NCI-H1930 (cell line): ENCODE measurements around the gene FAM136A.
"Not testable (repeated sequence)": the region's sequence is repeated elsewhere in the genome, so short reads cannot be mapped to it uniquely, and the experiment has no call there.

Source experiments
- DNase-seq, 2 experiments: peaks; one replicate each; lab custom pipeline; 2025; lab: John Stamatoyannopoulos, UW

The FAM136A gene

DNA sequence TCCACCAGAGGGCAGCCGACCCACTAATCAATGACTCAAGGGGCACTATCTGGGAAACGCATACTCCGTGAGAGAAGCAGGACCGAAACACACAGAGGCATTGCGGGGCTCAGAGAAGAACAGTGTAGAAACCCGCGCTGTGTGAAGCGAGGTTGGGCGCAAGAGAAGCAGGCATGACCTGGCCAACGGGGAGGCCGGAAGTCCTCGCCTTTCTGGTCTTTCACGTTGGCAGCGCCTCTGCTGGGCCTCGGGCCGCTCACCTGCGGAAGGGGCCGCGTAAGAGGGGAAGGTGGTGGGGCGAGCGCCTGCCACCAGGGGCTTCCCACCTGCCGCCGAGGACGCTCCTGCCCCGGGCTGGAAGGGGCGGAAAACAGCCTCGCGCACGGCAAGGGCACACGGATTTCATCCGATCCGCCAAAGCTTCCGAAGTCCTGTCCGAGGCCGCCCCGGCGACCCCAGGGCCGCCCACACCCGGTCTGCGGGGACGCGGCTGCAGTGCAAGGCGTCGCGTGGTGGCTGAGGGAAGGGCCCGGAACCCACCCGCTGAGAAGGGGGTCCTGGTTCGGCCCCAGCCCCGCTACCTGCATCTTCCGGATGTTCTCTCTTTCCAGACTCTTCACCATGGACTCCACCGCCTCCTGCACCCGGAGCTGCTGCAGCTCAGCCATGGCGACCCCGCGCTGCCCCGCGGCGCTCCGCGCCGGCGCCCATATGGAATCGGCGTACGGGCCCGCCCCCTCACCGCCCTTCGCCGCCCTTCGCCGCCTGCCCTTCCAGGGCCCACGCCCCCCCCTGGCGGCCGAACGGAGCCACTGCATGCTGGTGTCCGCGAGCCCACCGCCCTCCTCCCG lies at the start of gene FAM136A:
Gene FAM136A, minus strand, starts transcription at position 724 of the 851 bp plus-strand sequence. Its CDS starts 56 bp downstream, at position 668.
- DNase-seq = peak; percentile 80 to 85

DNA sequence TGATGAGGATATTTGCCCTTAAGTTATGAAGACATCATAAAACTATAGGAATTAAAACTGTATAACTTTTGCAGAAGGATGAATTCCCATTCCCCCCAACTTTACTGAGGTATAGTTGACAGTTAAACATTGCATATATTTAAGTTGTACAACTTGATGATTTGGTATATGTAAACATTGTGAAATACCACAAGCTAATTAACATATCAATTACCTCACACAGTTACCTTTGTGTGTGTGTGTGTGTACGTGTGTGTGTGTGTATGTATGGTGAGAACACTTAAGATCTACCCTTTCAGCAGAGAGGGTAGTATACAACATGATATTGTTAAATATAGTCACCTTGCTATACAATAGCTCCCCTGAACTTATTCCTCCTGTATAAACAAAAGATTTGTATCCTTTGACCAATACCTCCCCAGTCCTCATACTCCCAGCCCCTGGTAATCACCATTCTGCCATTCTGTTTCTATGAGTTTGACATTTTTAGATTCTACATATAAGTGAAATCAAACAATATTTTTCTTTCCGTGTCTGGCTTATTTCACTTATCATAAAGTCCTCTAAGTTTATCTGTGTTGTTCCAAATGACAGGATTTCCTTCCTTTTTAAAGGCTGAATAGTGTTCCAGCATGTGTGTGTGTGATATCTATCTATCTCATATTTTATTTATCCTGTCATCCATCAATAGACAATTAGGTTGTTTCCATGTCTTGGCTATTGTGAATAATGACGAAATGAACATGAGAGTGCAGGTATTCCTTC lies 48.2 kb upstream of the FAM136A start:
- no peak for DNase-seq

DNA sequence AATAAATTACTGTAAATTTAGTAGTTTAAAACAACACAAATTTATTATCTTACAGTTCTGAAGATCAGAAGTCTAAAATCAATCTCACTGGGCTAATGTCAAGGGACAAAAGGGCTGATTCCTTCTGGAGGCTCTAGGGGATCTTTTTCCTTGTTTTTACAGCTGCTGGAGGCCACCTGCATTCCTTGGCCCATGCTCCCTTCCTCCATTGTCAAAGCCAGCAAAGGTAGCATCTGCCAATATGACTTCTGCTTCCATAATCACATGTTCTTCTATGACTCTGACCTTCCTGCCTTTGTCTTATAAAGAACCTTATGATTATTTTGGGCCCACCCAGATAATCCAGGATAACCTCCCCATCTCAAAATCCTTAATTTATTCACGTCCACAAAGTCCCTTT lies 46.0 kb upstream of the FAM136A start:
- no peak for DNase-seq

DNA sequence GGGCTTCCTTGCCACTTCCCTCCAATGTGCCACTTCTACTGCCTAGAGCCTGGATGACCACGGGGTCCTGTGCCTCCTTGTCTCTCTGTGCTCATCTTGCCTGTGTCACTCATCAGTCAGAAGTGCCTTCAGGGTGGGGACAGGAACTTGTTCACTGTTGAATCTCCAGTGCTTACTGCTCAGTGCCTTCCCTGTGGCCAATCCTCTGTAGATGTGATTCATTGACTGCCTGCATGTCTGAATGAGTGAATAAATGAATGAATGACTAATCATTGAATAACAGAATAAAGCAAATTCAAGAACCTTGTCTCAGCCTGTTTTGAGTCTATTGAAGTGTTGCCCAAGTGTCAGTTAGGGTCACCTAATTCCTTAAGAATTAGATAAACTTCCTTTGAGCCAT lies 42.3 kb upstream of the FAM136A start:
- DNase-seq = no peak

DNA sequence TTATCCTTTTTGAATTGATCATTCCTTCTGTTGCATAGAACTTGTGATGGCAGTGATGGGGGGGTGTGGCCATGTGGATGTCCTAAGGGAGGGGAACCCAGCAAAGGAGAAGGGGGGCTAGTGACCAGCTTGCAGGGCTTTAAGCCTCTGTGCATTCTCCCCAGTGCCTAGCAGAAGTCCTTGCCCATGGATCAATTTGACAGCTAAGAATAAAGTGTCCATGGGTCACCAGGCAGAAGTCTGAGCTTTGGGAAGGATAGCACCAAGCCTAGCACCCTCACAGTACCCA lies 39.6 kb upstream of the FAM136A start:
- no peak for DNase-seq

DNA sequence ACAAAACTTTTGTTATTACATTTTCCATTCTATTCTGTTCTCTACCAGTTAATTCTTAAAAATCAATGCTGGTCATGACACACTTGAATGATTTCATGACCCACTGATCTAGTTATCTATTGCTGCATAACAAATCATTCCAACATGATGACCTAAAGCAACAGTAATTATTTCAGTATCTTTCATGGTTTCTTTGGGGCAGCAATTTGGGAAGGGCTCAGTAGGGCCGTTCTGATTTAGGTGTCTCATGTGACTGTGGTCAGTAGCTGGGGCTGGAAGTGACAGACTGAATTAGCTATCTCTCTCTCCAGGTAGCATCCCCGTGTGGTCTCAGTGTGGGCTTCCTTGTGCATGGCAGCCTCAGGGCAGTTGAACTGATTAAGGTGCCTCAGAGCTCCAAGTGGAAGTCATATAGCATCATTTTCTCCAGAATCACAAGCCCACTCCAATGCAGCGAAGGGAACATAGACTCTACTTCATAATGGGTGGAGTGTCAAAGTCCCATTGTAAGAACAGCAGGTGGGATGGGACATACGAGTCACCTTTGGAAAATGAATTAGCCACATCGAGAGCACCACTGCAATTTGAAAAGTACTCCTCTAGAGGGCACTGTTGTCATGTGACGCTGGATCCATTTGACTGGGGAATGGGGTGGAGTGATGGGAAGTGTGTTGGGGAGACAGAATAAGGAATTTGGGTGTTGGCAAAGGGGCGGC lies 39.1 kb upstream of the FAM136A start:
- DNase-seq = peak in 1 of 2 experiments; percentile 26

DNA sequence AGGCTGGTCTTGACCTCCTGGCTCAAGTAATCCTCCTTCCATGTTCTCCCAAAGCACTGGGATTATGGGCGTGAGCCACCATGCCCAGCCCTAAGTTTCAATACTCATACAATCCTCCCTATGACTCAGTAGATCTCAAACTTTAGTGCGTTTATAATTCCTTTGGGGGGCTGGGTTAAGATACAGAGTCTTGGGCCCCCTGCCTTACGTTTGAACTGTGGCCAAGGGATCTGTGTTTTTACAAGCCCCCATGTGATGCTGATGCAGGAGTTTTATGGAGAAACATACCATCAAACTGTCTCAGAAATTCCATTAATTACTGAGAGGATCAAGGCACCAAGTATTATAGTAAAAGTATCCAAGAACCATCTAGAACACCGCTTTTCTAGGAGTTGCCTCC lies 38.2 kb upstream of the FAM136A start:
- no peak for DNase-seq

DNA sequence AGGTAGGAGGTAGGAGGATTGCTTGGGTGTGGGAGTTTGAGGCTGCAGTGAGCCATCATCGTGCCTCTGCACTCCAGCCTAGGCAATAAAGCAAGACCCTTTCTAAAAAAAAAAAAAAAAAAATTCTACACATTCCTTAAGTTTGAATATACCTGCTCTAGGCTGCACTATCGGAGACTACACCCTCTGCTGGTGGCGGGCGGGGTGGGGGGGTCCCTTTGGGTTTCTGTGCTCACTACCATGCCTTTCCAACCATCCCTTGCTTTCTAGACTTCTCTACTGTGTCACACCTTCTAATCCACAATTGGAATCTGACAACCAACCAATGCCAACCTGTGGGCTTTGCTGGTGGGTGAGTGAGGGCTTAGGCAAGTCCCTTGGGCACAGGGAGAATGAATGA lies 34.7 kb upstream of the FAM136A start:
- DNase-seq = no peak

DNA sequence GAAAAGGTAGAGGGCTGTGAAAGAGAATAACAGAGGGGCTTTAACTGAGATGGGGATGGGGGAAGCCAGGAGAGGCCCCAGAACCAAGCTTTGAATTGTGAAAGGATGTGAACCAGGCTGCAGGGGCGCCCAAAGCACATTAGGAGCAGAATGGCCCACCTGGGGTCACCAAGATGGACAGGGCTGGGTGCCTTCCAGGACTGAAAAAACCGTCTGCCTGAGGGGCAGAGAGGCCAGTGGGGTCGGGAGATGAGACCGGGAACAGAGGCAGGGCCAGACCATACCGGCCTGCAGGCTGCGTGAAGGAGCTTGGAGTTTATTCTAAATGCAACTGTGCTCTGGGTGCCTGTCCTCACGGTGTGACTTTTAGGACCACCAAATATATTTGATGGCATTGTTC lies 29.1 kb upstream of the FAM136A start:
- DNase-seq = no peak

DNA sequence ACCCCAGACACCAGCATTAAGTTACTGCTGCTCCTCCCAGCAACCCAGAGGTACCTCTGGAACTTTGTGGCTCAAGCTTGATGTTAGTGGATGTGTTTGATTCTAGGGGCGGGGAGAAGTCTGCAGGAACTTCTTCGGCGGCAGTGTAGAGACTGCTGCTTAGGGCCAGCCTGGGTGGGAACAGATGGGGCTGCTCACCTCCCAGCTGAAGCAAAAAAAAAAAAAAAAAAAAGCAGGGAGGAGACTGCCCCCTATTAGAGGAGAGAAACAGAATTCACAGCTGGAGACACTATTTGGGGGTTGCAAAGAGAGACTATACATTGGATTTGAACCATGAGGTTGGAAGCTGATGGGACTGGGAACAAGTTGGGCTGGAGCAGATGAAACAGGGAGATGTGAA lies 28.6 kb upstream of the FAM136A start:
- DNase-seq = no peak

DNA sequence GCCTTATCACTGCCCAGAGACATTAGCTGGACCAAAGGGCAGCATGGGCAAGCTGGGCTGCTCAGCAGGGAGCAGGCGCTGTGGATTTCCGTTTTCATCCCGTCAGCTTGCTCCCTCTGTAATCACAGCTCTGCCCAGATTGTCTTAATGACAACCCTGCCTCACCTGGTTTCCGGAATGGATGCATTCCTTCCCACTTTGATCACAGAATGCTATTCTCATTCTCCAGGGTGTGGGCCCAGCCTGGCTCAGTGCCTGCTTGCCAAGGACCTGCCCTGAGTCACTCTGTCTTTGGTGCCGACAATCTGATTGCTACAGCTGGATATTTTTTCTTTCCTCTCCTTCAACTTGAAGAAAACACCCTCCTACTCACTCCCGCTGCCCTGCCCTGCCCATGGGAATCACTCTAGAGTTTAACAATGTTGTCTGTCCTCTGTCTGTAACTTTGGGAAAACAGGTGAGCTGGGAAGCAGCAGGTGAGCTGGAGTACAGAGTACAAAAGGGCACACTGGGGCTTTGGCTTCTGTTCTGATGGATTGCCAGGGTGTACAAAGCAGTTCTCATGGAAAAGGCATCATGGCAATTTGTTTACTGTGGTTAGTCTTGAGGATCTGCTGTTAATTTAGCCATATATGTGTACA lies 27.2 kb upstream of the FAM136A start:
- no peak for DNase-seq

DNA sequence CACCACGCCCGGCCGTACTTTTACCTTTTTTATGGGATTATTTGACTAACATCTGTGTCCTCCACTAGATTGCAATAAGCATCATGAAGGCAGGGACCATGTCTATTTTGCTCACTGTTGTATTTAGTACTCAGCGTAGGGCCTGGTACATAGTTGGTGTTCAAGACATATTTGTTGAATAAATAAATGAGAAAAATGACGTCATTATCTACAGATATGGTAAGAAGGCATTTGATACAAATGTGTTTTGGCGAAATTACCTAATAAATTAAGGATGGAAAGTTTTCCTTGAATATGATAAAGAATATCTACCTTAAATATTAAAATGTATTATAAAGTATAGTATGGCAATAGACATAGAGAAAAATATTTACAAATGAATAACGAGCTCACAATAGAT lies 24.0 kb upstream of the FAM136A start:
- DNase-seq = no peak

DNA sequence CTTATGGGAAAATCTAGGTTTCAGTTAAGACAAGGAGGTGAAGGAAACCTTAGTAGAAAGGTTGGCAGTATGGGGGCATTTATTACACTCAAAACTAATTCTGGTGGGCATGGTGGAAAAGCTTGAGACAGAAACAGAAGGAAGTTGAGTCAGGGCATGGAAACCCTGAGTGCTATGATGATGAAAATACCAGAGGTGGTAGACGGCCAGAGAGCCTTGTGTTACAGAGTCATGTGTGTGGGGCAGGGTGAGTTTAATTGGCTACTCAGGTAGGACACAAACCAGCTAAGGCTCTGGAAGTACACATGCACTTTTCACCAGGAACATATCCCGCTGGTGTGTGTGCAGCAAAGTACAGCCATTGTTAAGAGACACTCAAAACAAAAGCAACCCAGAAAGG lies 20.7 kb upstream of the FAM136A start:
- DNase-seq = no peak

DNA sequence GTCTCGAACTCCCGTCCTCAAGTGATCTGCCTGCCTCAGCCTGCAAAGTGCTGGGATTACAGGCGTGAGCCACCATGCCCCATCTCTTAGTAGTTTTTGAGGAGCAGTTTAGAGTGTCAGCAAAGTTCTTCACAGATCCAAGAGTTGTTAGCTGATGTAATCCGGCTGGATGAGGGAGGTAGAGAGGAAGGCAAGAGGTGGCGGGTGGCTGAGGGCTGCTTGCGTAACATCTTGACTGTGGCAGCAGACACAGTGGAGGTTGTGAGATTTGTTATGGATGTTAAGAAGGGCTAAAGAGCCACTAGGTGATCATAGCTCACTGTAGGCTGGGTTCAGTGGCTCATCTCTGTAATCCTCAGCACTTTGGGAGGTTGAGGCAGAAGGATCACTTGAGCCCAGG lies 19.5 kb upstream of the FAM136A start:
- no peak for DNase-seq

DNA sequence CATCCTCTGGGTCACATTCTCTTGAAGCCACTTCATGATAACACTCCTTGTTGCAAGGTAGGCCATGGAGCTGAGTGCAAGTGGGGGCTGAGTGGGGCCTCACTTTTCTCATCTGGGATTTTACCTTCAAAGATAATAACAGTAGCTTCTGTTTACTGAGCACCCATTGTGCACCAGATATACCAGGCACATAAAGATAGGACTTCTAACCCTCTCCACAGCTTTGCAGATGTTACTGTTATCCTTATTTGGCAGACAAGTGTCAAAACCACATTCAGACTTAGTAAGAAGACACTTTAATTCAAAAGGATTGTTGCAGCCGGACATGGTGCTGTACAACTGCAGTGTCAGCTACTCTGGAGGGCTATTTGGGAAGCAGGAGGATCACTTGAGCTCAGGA lies 12.8 kb upstream of the FAM136A start:
- DNase-seq = no peak

DNA sequence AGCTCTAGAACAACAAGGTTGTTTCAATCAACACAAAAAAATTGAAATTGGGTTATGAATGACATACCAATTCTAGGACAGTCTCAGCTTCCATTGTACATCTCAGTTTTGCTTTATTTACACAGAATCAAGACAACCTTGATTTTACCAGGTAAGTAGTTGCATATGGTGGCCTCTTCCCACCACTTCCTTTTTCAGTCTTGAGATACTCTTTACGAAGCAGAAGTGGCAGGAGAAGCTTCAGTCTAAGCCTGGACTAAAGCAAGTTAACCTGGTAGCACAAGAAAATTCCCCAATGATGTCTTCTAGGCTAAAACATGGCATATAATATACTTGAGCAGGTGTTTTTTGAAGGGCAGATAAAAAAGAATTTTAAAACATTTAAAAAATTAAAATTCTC lies 10.7 kb upstream of the FAM136A start:
- DNase-seq = no peak

DNA sequence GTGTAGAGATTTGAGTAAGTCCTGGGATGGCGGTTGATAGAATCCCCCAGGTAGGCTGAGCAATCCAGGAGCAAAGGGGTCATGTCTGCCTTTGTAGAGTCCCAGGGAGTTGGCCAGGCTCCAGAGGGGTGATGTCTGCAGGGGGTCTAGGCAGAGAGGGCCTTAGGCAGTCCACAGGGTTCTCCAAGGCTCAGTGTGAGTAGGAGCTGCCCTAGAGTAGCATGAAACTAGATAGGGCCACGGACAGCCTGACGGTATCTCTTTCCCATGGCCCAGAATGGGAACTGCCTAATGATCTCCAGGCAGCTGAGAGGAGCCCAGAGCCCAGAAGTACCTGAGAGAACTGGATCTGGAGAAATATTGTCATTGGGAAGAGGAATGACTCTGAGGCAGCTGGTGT lies 9.0 kb upstream of the FAM136A start:
- no peak for DNase-seq

DNA sequence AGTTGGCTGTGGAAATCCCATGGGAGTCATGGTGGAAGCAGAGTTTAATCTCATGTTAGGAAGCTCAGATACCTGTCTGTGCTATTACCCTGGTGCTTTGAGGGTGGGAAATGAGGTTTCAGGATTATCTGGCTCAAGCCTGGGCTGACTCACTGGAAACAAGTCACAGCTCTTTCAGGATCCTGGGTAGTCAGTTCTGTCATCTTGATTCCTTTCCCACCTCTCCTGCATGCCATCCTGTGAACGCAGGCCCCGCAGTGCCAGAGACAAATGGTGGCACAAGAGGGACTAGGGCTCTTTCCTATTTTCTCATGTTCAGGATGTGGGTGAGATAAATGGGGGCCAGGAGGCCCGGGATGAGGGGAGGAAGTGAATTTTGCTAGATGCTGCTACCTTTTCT lies 3.7 kb upstream of the FAM136A start:
- DNase-seq = no peak

DNA sequence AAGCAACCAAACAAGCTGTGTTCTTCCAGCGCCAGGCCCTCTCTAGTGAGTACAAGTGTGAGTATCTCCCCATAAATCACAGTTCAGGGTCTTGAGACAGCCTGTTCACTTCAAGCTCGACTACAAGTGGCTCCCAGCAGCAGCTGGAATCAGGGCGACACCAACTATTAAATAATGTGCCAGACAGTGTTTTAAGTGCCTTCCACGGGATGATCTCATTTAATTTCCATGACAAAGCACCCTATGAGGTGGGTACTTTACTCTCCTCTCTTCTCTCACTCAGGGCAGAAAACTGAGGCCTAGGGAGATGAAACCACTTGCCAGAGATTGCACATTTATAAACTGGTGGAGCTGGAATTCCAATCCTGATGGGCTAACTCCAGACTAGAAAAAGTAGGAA lies 2.6 kb upstream of the FAM136A start:
- no peak for DNase-seq

DNA sequence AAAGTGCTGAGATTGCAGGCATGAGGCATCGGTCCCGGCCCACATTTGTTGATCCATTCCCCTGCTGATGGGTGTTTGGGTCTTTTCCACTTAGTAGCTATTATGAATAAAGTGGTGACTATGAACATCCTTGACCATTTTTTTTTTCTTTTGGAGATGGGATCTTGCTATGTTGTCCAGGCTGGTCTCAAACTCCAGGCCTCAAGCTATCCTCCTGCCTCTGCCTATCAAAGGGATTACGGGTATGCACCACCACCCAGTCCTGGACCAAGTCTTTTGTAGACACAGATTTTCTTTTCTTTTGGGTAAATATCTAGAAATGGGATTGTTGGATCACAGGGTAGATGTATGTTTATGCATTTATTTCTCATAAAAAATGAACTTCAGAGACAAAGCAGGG lies 1.3 kb upstream of the FAM136A start:
- no peak for DNase-seq

DNA sequence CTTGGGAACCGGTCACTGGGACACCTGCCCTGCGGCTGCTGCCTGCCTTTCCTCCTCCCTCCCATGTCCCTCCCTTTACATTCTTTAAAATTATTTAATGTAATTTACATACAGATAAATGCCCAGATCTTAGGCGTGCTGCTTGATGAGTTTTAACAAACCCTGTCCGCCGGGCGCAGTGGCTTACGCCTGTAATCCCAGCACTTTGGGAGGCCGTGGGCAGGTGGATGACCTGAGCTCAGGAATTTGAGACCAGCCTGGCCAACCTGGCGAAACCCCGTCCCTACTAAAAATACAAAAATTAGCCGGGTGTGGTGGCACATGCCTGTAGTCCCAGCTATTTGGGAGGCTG lies 304 bp upstream of the FAM136A start:
- DNase-seq = not testable (repeated sequence)

DNA sequence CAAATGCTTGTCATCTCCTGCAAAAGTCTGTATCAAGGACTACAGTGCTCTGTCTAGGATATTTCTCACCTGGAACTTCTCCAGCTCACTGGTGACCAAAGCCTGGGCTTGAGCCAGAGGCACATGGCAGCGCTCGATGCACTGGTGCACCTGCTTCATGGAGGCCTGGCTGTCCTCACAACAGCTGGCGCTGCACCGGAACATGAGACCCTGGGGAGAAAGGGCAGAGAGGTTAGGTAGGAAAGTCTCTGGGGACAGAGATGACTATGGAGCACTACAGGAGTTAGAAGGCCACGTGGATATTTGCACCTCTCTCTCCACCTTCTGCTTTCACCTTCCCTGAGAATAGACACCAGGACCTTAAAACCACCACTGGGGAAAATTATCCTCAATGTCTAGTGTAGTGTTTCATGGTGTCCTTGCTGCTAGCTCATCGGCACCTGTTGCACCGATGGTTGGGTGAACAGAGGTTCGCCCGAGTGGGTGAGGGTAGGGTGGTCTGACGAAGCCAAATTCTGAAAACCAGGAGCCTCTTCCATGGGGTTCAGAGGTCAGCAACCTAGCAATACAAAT lies 1.0 kb downstream of the FAM136A start:
- DNase-seq = no peak
